NCI-H1694 treated with DMSO at 0.1 percent for 48 hours (cell line): Measurements from ENCODE around the gene SEMG1.

ENCODE experiments used
- DNase-seq: peaks from one replicate; lab custom pipeline; 2025; lab: John Stamatoyannopoulos, UW

Gene SEMG1

GRCh38 chr20:45221076-45221475 lies 14.2 kb downstream of the SEMG1 start, which contains the start of gene SEMG2:
TSS of gene SEMG2 (plus strand) at chr20:45221373. CDS start at chr20:45221390, 17 bp downstream.
- no peak for DNase-seq

DNA sequence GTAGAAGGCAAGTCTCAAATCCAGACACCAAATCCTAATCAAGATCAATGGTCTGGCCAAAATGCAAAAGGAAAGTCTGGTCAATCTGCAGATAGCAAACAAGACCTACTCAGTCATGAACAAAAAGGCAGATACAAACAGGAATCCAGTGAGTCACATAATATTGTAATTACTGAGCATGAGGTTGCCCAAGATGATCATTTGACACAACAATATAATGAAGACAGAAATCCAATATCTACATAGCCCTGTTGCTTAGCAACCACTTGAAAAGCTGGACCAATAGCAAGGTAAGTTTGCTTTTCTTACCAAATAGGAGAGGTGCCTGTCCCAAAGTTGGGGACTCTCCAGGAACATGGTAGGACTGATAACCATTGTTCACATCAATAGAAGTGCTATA lies 16.3 kb downstream of the SEMG1 start:
- DNase-seq: no peak

DNA sequence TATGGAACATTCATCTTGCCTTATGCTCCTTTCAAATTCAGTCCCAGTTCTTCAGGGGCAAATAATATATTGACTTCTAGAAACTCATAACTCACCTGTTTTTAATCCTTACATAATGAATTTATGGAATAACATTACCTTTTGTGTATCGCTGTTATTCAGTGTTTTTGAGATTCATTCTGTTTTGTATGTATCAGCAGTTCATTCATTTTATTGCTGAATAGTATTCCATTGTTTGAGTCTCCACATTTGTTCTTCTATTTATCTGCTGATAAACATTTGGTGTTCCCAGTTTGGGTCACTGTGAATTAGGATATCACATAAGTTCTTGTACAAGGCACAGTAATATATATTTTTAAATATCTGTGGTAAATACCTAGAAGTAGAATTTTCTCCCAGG lies 19.5 kb downstream of the SEMG1 start:
- DNase-seq: no peak

DNA sequence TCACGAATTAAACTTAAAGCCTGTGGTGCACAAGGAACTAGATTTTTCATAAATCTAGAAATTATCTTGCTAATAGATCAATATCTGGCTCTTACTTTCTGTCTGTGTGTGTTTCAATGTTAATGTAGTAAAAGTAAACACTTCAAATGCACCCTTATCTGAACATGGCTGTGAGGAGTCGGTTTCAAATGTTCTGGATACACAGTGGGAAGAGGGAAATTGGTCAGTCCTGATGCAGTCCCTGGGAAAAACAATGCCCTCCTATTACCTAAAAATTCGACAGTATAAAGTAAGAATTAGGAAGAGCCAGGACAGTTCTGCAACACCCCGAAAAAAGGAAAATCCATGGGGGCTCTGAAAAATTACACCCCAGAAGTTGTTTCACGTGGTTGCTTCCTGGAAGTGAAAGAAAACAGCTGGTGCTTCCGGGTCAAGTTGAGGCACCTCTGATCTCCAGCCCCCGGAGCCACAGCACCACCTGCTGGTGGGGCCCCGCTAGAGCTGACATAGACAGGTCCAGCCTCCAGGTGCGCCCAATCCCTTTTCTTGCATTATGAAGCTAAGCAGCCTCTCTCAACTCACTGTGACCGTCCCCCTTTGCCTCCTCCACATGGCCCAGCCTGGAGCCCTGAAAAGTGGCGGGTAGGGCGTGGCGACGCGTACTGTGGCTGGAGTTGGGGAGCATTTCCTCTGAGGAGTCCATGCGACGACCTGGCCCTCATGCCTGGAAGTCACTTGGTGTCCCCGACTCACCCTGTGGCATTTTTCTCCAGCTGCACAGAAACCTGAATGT lies 22.6 kb downstream of the SEMG1 start:
- no peak for DNase-seq

DNA sequence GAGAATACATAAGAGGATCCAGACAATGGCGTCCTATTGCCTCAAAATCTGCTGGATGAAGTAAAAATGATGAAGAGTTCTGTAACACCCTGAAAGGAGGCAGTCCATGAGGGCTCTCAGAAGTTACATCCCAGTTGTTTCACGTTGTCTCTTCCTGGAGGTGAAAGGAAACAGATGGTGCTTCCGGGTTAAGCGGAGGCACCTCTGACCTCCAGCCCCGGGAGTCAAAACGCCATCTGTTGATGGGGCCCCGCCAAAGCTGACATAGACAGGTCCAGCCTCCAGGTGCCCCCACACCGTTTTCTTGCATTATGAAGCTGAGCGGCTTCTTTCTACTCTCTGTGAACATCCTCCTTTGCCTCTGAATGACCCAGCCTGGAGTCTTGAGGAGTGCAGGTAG lies 23.8 kb downstream of the SEMG1 start:
- DNase-seq: no peak

DNA sequence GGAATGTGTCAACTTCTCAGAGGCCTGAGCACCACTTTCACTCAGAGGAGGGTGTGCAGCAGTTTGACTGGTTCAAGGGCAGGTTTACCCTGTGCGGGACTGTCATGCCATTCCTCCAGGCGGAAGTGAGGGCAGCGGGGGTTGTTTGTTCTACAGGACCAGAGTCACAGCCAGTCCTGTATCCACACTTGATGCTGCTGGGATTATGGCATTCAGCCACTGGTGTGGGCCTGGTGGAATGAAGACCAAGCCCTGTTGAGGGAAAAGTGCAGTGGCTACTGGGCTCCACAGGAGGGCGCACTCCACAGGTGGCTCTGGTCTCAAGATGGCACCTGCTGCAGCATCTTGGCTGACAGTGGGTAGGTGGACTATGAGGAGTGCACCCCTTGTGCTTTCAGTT lies 29.2 kb downstream of the SEMG1 start:
- DNase-seq: no peak

GRCh38 chr20:45238139-45238538 lies 31.3 kb downstream of the SEMG1 start:
- no peak for DNase-seq

DNA sequence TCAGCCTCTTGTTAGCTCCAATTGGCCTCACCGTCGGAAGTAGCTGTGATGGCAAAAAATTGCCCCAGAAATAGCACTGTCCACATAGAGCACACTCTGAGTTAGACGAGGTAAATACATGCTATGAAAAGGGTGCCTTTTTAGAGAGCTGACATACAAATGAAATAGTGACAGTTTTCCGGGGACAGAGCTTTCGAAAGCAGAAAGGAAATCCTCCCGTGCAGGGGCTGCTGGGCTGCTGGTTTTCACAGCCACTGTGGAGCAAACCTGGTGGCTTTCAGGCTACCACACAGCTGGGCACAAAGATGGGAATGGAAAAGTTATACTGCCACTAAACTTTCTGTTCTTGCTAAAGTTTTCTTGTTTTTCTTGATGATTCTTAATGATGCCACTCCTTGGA lies 39.3 kb downstream of the SEMG1 start:
- DNase-seq: no peak

DNA sequence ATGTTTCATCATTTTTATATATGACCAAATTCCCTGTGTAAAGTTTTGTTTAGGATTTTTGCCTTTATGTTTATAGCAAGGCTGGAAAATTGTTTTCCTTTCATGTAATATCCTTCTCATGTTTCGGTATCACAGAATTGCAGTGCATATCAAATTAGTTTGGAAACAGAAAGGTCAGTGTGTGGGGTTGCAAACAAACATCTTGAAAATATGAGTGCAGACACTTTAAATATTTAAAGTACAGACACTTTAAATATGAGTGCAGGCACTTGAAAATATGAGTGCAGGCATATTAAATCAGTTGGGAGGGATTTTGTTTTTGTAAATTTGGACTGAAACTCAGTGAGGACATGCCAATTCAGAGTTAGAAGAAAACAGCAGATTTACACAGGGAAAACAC lies 41.0 kb downstream of the SEMG1 start:
- DNase-seq: no peak

- no peak for DNase-seq
Observed at GRCh38 chr20:45248609-45249008, 41.8 kb downstream of the SEMG1 start.

DNA sequence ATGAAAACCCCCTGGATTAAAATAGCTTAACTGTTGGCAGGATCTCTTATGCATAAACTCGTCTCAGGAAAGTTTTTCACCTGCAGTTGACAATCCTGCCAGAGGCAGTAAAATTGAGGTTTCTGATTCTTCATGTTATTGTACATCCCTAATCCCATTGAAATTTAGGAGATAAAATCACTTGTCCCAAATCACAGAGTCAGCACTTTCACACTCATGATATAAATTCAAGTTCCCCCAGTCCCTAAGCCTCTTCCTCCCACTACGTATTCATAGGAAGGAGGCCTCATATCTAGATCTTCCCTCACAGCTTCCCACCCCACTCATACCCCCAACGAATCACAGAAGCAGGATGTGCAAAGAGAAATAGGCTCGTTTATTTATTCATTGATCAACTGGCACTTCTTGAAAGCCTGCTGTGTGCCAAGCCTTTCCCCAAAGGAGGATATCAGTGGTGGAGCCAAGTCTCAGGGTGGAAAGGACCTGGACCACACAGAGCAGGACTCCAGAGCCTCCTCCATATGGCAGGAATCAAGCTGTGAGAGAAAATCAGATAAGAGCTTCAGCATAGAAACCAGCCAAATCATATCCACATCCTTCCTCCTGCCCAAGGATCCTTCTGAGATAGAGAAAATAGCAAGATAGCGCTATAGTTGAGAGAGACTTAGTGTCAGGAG lies 45.2 kb downstream of the SEMG1 start:
- DNase-seq: no peak

DNA sequence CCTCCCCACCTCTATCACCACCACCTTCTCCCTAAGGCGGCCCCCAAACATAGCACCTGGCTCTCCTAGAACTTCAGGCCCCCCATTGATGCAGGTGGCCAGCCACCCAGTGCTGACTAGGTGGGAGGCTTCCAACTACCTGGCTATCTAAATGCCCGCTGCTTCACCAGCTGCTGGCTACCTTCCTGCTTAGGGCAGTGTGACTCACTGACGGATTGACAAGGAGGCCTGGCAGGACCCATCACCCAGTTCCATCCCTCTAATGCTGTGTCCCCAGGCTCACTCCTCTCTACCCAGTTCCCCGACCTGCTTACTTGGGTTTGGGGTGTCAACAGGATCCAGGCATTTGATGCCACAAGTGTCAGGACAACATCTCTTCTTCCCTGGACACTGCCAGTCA lies 46.4 kb downstream of the SEMG1 start:
- no peak for DNase-seq

DNA sequence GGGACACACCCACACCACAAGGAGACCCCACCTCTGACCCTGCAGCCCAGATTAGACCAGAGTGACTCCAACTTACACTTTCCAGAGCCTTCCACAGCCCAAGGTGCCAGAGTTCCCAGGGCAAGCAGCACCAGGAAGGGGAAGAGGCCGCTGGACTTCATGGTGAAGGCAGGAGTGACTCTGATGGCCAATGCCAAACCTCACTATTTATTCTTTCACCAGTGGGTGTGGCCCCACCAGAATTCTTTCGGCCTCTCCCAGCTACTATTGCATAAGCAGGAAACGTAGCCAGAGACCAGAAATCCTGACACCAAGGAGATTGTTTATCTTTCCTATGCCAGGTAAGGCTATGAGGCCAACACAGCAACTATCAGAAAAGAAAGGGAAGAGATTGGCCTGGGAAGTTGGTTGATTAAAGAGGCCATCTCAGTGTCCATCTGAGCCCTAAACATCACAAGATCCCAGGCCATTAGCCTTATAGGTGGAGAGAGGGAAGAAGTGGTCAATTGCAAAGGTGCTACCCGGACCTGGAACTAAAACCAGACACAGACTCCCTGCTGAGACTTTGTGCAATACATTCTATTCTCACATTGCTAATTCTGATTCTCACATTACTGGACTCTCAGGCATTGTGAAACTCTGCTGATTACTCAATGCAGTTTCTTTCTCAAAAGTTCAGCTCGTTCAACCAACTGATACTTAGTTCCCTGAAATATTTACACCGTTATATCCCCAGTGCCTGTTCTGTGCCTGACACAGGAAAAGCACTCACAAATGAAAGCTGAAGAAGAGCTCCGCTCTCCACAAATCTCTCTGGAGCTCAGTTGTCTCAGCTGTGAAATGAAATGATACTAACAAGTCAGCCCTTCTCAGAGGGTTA lies 47.8 kb downstream of the SEMG1 start, which contains the start of gene SLPI:
SLPI (minus strand) TSS at position 182 of the 880 bp plus-strand sequence; CDS start at position 161, 21 bp downstream.
- no peak for DNase-seq

DNA sequence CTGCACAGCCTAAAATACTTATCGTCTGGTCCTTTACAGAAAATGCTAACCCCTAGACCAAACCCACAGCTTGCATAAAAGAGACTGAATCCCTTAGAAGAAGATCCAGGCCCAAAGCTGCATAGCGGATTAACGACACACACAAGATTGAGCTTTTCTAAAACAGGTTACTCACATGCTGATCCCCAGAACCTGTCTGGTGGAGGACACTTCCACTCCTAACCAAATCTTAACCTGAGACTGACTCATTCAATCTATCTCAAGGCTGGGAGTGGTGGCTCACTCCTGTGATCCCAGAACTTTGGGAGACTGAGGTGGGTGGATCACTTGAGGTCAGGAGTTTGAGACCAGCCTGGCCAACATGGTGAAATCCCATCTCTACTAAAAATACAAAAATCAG lies 50.3 kb downstream of the SEMG1 start:
- DNase-seq: no peak

DNA sequence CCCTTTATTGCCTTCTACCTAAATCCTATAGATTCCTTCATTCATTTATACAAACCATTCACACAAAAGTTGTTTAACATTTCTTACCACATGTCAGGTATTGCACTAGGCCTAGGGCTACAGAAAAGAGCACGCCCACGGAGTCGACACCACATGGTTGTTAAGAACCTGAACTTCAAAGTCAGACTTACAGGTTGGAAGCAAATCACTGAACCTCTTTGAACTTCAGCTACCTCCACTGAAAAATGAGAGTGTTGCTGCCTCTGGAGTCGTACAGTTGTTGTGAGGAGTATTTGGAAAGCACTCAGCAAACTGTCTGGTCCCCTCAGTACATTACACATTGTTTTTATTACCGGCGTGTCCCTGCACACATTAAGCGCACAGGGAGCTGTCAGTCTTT lies 50.9 kb downstream of the SEMG1 start:
- no peak for DNase-seq

- no peak for DNase-seq
Observed at GRCh38 chr20:45258259-45258658, 51.4 kb downstream of the SEMG1 start.

GRCh38 chr20:45258664-45259063 lies 51.8 kb downstream of the SEMG1 start:
- no peak for DNase-seq
